ENCODE data around the gene PRDX5. TPM values are rescaled to one million over a fixed set of nuclear protein-coding genes. Genes with fewer than 3 reads are reported as not detected.

PRDX5 gene
- total and polyA plus RNA-seq, 2 donors = 222 to 286 TPM

- H3K9me3 ChIP-seq (ENCODE audit: control insufficient read depth in 2 of 2, insufficient read depth in 1 of 2, low read length in 1 of 2) = peaks cover 0 to 12% of the 10 kb centered on the region in 2 donors
- H3K27ac ChIP-seq (ENCODE audit: low read depth in 1 of 2, low read length in 1 of 2) = no peak overlapping the region
- 99% methylated on average over 33 of the region's 33 CpGs for WGBS
- no peak for DNase-seq (ENCODE audit: low read depth in 6 of 9, low spot score in 9 of 9)
- H3K36me3 ChIP-seq (ENCODE audit: control insufficient read depth in 2 of 2, insufficient read depth in 2 of 2, low read length in 1 of 2) = peaks cover 7 to 8% of the 10 kb centered on the region in 2 donors
- H3K4me3 ChIP-seq (ENCODE audit: low read length in 2 of 2) = no peak overlapping the region
- peaks cover 31 to 40% of the 10 kb centered on the region in 2 donors for H3K27me3 ChIP-seq (ENCODE audit: control insufficient read depth in 2 of 2, insufficient read depth in 1 of 2, low read length in 1 of 2)
- H3K4me1 ChIP-seq (ENCODE audit: control insufficient read depth in 2 of 2, insufficient read depth in 2 of 2, low read length in 2 of 2) = peaks cover 17 to 27% of the 10 kb centered on the region in 2 donors
Measured at GRCh38 chr11:64287676-64288352, 30.1 kb upstream of the PRDX5 start.

DNA sequence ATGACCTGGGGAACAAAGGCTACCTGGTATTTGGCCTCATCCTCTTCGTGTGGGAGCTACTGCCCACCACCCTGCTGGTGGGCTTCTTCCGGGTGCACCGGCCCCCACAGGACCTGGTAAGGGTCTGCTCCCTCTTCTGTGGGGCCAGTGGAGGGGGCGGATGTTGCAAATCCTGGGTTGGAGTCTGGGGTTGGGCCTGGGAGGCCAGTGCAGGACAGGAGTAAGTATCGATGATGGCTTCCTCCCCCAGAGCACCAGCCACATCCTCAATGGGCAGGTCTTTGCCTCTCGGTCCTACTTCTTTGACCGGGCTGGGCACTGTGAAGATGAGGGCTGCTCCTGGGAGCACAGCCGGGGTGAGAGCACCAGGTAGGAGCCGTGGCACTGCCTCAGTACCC is 29.6 kb upstream of the PRDX5 start:
- Histone ChIP-seq H3K36me3 (ENCODE audit: control insufficient read depth in 2 of 2, insufficient read depth in 2 of 2, low read length in 1 of 2) (peaks cover 2 to 3% of the 10 kb centered on the region in 2 donors), H3K4me1 (ENCODE audit: control insufficient read depth in 2 of 2, insufficient read depth in 2 of 2, low read length in 2 of 2) (peaks cover 15 to 24% of the 10 kb centered on the region in 2 donors), H3K9me3 (ENCODE audit: control insufficient read depth in 2 of 2, insufficient read depth in 1 of 2, low read length in 1 of 2) (peaks cover 0 to 12% of the 10 kb centered on the region in 2 donors), H3K4me3 (ENCODE audit: low read length in 2 of 2) (no peak overlapping the region), H3K27me3 (ENCODE audit: control insufficient read depth in 2 of 2, insufficient read depth in 1 of 2, low read length in 1 of 2) (peaks cover 37 to 46% of the 10 kb centered on the region in 2 donors), H3K27ac (ENCODE audit: low read depth in 1 of 2, low read length in 1 of 2) (no peak overlapping the region)
- no peak for DNase-seq (ENCODE audit: low read depth in 6 of 9, low spot score in 9 of 9)
- WGBS = 97% methylated on average over 9 of the region's 9 CpGs

GRCh38 chr11:64289002-64289564 is 28.8 kb upstream of the PRDX5 start:
- Histone ChIP-seq H3K4me1 (ENCODE audit: control insufficient read depth in 2 of 2, insufficient read depth in 2 of 2, low read length in 2 of 2) (peaks cover 12 to 17% of the 10 kb centered on the region in 2 donors), H3K36me3 (ENCODE audit: control insufficient read depth in 2 of 2, insufficient read depth in 2 of 2, low read length in 1 of 2) (peaks cover 0 to 3% of the 10 kb centered on the region in 2 donors), H3K27me3 (ENCODE audit: control insufficient read depth in 2 of 2, insufficient read depth in 1 of 2, low read length in 1 of 2) (peaks cover 42 to 53% of the 10 kb centered on the region in 2 donors), H3K4me3 (ENCODE audit: low read length in 2 of 2) (no peak overlapping the region), H3K27ac (ENCODE audit: low read depth in 1 of 2, low read length in 1 of 2) (no peak overlapping the region), H3K9me3 (ENCODE audit: control insufficient read depth in 2 of 2, insufficient read depth in 1 of 2, low read length in 1 of 2) (peaks cover 0 to 7% of the 10 kb centered on the region in 2 donors)
- 96% methylated on average over 13 of the region's 13 CpGs for WGBS
- DNase-seq (ENCODE audit: low read depth in 6 of 9, low spot score in 9 of 9) = no peak

GRCh38 chr11:64290352-64291261 is 27.3 kb upstream of the PRDX5 start:
- WGBS = 66% methylated on average over 10 of the region's 10 CpGs
- Histone ChIP-seq H3K4me1 (ENCODE audit: control insufficient read depth in 2 of 2, insufficient read depth in 2 of 2, low read length in 2 of 2) (peaks cover 11 to 13% of the 10 kb centered on the region in 2 donors), H3K36me3 (ENCODE audit: control insufficient read depth in 2 of 2, insufficient read depth in 2 of 2, low read length in 1 of 2) (peaks cover 0 to 3% of the 10 kb centered on the region in 2 donors), H3K27me3 (ENCODE audit: control insufficient read depth in 2 of 2, insufficient read depth in 1 of 2, low read length in 1 of 2) (peaks cover 52 to 68% of the 10 kb centered on the region in 2 donors), H3K27ac (ENCODE audit: low read depth in 1 of 2, low read length in 1 of 2) (no peak overlapping the region), H3K9me3 (ENCODE audit: control insufficient read depth in 2 of 2, insufficient read depth in 1 of 2, low read length in 1 of 2) (peaks cover 0 to 5% of the 10 kb centered on the region in 2 donors), H3K4me3 (ENCODE audit: low read length in 2 of 2) (no peak overlapping the region)
- DNase-seq (ENCODE audit: low read depth in 6 of 9, low spot score in 9 of 9) = no peak

- Histone ChIP-seq H3K27ac (ENCODE audit: low read depth in 1 of 2, low read length in 1 of 2) (no peak within 1 kb of the TSS), H3K4me3 (ENCODE audit: low read length in 2 of 2) (peak within 1 kb of the TSS in 1 of 2 donors; percentile 29), H3K4me1 (ENCODE audit: control insufficient read depth in 2 of 2, insufficient read depth in 2 of 2, low read length in 2 of 2) (peaks cover 7 to 8% of the 10 kb centered on the region in 2 donors), H3K9me3 (ENCODE audit: control insufficient read depth in 2 of 2, insufficient read depth in 1 of 2, low read length in 1 of 2) (peaks cover 0 to 5% of the 10 kb centered on the region in 2 donors), H3K36me3 (ENCODE audit: control insufficient read depth in 2 of 2, insufficient read depth in 2 of 2, low read length in 1 of 2) (peaks cover 0 to 3% of the 10 kb centered on the region in 2 donors), H3K27me3 (ENCODE audit: control insufficient read depth in 2 of 2, insufficient read depth in 1 of 2, low read length in 1 of 2) (peaks cover 59 to 75% of the 10 kb centered on the region in 2 donors)
- DNase-seq (ENCODE audit: low read depth in 6 of 9, low spot score in 9 of 9) = no peak
- WGBS = 6% methylated on average over 45 of the region's 45 CpGs
Measured at GRCh38 chr11:64291262-64291751, 26.6 kb upstream of the PRDX5 start, which contains the start of gene KCNK4. Gene KCNK4 (plus strand): TSS chr11:64291302. CDS start chr11:64293019, 1,717 bp downstream.

DNA sequence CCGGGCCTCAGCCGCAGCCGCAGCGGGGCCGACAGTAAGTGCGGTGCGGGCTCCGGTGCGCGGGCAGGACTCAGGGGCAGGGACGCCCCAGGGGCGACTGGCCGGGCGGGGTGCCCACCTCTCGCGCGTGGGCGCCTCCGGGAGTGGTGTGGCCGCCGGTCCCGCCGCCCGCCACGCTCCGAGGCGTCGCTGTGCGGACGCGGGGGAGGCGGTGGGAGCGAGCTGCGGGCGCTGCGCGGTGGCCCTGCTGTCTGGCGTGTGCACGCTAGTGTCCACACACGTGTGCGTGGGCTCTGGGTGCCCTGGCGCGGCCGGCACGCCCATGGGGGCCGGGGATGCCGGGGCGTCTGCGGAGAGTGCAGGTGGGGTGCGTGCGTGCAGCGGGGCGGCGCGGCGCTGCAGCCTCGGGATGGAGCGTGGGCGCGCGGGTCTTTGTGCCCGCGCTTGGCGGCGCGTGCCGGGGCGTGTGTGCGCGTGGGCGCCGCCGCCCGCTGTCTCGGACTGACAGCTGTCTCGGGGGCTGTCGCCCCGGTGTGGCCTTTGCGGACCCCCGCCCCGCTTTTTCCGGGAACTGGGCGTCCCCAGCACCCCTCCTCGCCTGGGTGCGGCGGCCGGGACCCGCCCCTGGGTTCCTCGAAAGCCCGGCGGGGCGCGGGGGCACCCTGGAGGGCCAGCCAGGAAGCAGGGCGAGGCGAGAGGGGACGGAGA is 26.0 kb upstream of the PRDX5 start:
- Histone ChIP-seq H3K9me3 (ENCODE audit: control insufficient read depth in 2 of 2, insufficient read depth in 1 of 2, low read length in 1 of 2) (peaks cover 0 to 5% of the 10 kb centered on the region in 2 donors), H3K4me1 (ENCODE audit: control insufficient read depth in 2 of 2, insufficient read depth in 2 of 2, low read length in 2 of 2) (peaks cover 3 to 4% of the 10 kb centered on the region in 2 donors), H3K36me3 (ENCODE audit: control insufficient read depth in 2 of 2, insufficient read depth in 2 of 2, low read length in 1 of 2) (peaks cover 0 to 3% of the 10 kb centered on the region in 2 donors), H3K27me3 (ENCODE audit: control insufficient read depth in 2 of 2, insufficient read depth in 1 of 2, low read length in 1 of 2) (peaks cover 65 to 81% of the 10 kb centered on the region in 2 donors), H3K27ac (ENCODE audit: low read depth in 1 of 2, low read length in 1 of 2) (no peak overlapping the region), H3K4me3 (ENCODE audit: low read length in 2 of 2) (peak overlapping the region in 1 of 2 donors; percentile 29)
- DNase-seq (ENCODE audit: low read depth in 6 of 9, low spot score in 9 of 9) = no peak
- 1% methylated on average over 96 of the region's 96 CpGs for WGBS

- DNase-seq (ENCODE audit: low read depth in 6 of 9, low spot score in 9 of 9) = no peak
- H3K27me3 ChIP-seq (ENCODE audit: control insufficient read depth in 2 of 2, insufficient read depth in 1 of 2, low read length in 1 of 2) = peaks cover 72 to 89% of the 10 kb centered on the region in 2 donors
- 39% methylated on average over 42 of the region's 42 CpGs for WGBS
- H3K4me3 ChIP-seq (ENCODE audit: low read length in 2 of 2) = peak overlapping the region in 1 of 2 donors; percentile 29
- peaks cover 0 to 5% of the 10 kb centered on the region in 2 donors for H3K9me3 ChIP-seq (ENCODE audit: control insufficient read depth in 2 of 2, insufficient read depth in 1 of 2, low read length in 1 of 2)
- peaks cover 3 to 11% of the 10 kb centered on the region in 2 donors for H3K4me1 ChIP-seq (ENCODE audit: control insufficient read depth in 2 of 2, insufficient read depth in 2 of 2, low read length in 2 of 2)
- H3K27ac ChIP-seq (ENCODE audit: low read depth in 1 of 2, low read length in 1 of 2) = no peak overlapping the region
- H3K36me3 ChIP-seq (ENCODE audit: control insufficient read depth in 2 of 2, insufficient read depth in 2 of 2, low read length in 1 of 2) = peaks cover 0 to 3% of the 10 kb centered on the region in 2 donors
Measured at GRCh38 chr11:64292460-64293254, 25.3 kb upstream of the PRDX5 start.

DNA sequence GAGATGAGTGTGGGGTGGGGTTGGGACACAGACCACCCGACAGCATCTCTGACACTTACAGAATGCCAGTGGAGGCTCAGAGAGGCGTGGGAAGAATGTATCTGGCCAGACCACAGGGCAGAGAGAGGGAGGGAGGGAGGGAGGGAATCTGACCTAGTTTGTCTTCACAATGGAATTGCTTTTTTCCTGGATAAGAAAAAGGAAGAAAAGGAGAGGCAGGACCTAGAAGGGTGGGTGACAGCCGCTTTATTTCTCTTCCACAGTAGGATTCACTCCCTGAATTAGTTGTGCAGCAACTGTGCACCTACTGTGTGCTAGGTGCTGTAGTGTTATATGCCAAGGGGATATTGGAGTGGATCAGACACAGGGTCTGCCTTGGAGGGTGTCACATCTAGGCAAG is 23.1 kb upstream of the PRDX5 start:
- Histone ChIP-seq H3K9me3 (ENCODE audit: control insufficient read depth in 2 of 2, insufficient read depth in 1 of 2, low read length in 1 of 2) (peaks cover 0 to 7% of the 10 kb centered on the region in 2 donors), H3K27me3 (ENCODE audit: control insufficient read depth in 2 of 2, insufficient read depth in 1 of 2, low read length in 1 of 2) (peaks cover 90 to 100% of the 10 kb centered on the region in 2 donors), H3K27ac (ENCODE audit: low read depth in 1 of 2, low read length in 1 of 2) (no peak overlapping the region), H3K4me3 (ENCODE audit: low read length in 2 of 2) (no peak overlapping the region), H3K4me1 (ENCODE audit: control insufficient read depth in 2 of 2, insufficient read depth in 2 of 2, low read length in 2 of 2) (peaks cover 3 to 15% of the 10 kb centered on the region in 2 donors), H3K36me3 (ENCODE audit: control insufficient read depth in 2 of 2, insufficient read depth in 2 of 2, low read length in 1 of 2) (no peaks in the 10 kb centered on the region)
- no peak for DNase-seq (ENCODE audit: low read depth in 6 of 9, low spot score in 9 of 9)
- WGBS = 85% methylated on average over 3 of the region's 3 CpGs

Measured in thymus (tissue), 11 donors.